Endothelial cell of umbilical vein (primary cell): ENCODE results near the gene SEC22A. TPM values are rescaled to one million over a fixed set of nuclear protein-coding genes. Genes with fewer than 3 reads are reported as not detected.

Source experiments
- BruUV-seq: library from RNA; stranded (reverse); fragments of 400-500 nt; replicated peaks from 2 replicates; lab custom pipeline; 2021; lab: Mats Ljungman, UMichigan
- CTCF ChIA-PET: fragments of 300-600, 350-600 bp; sonication (Branson Sonifier 250); formaldehyde crosslinking; loops from one replicate; lab custom pipeline; 2021; ENCODE audit warnings: antibody characterized with exemption, inconsistent platforms; lab: Charles Lee
- POLR2A ChIA-PET: fragments of 300-600, 350-600 bp; sonication (Branson Sonifier 250); formaldehyde crosslinking; loops from one replicate; lab custom pipeline; 2021; ENCODE audit warnings: antibody characterized with exemption, inconsistent platforms; lab: Charles Lee
- DNase-seq: peaks from one replicate; pipeline ENCODE4 v3.0.0-alpha.2; 2011; ENCODE audit warnings: low read depth, low spot score
- FAIRE-seq: peaks from 2 replicates; lab custom pipeline; 2011; peaks lifted over from hg19 to GRCh38; lab: Jason Lieb, UNC
- H2AFZ ChIP-seq: 2 replicates; pipeline ENCODE4 v1.6.0; 2012; ENCODE audit warnings: low read depth, low read length, control low read depth, inconsistent platforms
- H3K27ac ChIP-seq: 2 replicates; pipeline ENCODE4 v1.5.1; 2011; ENCODE audit warnings: low read depth, mild to moderate bottlenecking, control low read depth, low read length, moderate library complexity; ENCODE audit not compliant: insufficient read depth
- H3K27me3 ChIP-seq, 2 experiments: 2 replicates each; pipeline versions ENCODE4 v1.6.0 to v1.6.1; 2011; ENCODE audit warnings: low read length in 2 of 2, mixed read lengths in 1 of 2; ENCODE audit not compliant: control insufficient read depth in 2 of 2, insufficient read depth in 2 of 2
- H3K36me3 ChIP-seq, 2 experiments: 2 replicates in 1 of 2; 3 replicates in 1 of 2; pipeline ENCODE4 v1.5.1; 2011; ENCODE audit warnings: low read length in 2 of 2, mild to moderate bottlenecking in 1 of 2, moderate library complexity in 1 of 2; ENCODE audit not compliant: control insufficient read depth in 2 of 2, insufficient read depth in 2 of 2; ENCODE audit errors: extremely low read depth in 1 of 2
- H3K4me1 ChIP-seq: 3 replicates; pipeline ENCODE4 v1.5.1; 2011; ENCODE audit warnings: mild to moderate bottlenecking, low read length; ENCODE audit not compliant: control insufficient read depth, insufficient read depth; ENCODE audit errors: extremely low read depth
- H3K4me2 ChIP-seq: 2 replicates; pipeline ENCODE4 v1.6.1; 2011; ENCODE audit warnings: low read length, control low read depth, mixed read lengths; ENCODE audit not compliant: insufficient read depth
- H3K4me3 ChIP-seq, 3 experiments: fragments of 200-600 bp in 1 of 3; sonication (generic), shearing (Covaris generic) in 1 of 3; replicated peaks in 1 of 3; 2 replicates each; pipeline ENCODE4 v1.5.1; 2011 to 2016; ENCODE audit warnings: control low read depth in 3 of 3, low read length in 3 of 3, mild to moderate bottlenecking in 2 of 3, inconsistent platforms in 1 of 3, low read depth in 1 of 3, moderate library complexity in 1 of 3; ENCODE audit not compliant: insufficient read depth in 1 of 3
- H3K79me2 ChIP-seq: 2 replicates; pipeline ENCODE4 v1.6.0; 2012; ENCODE audit warnings: low read length, inconsistent platforms; ENCODE audit not compliant: control insufficient read depth, insufficient read depth
- H3K9ac ChIP-seq: replicated peaks from 2 replicates; pipeline ENCODE3; 2011; ENCODE audit warnings: low read length, control low read depth; ENCODE audit not compliant: insufficient read depth; ENCODE audit errors: extremely low read depth
- H3K9me1 ChIP-seq: replicated peaks from 3 replicates; pipeline ENCODE4 v1.6.0; 2011; ENCODE audit warnings: mild to moderate bottlenecking, low read length; ENCODE audit not compliant: control insufficient read depth, insufficient read depth; ENCODE audit errors: extremely low read depth
- H3K9me3 ChIP-seq: replicated peaks from 2 replicates; pipeline ENCODE4 v1.5.1; 2012; ENCODE audit warnings: low read length, inconsistent platforms; ENCODE audit not compliant: control insufficient read depth, insufficient read depth
- H4K20me1 ChIP-seq: replicated peaks from 2 replicates; pipeline ENCODE3; 2011; ENCODE audit warnings: mild to moderate bottlenecking, low read length; ENCODE audit not compliant: control insufficient read depth, insufficient read depth; ENCODE audit errors: extremely low read depth
- CTCF ChIP-seq, 2 donors: IDR thresholded peaks; 1 replicate in 1 of 2; 2 replicates in 1 of 2; pipeline ENCODE4 v1.5.1; 2011; ENCODE audit warnings: low read length in 2 of 2, mild to moderate bottlenecking in 2 of 2, moderate library complexity in 2 of 2, control low read depth in 1 of 2, inconsistent platforms in 1 of 2, low read depth in 1 of 2; ENCODE audit not compliant: insufficient read depth in 1 of 2; ENCODE audit errors: extremely low read depth in 1 of 2
- EZH2 ChIP-seq: IDR thresholded peaks from 2 replicates; pipeline ENCODE4 v1.6.1; 2012; ENCODE audit warnings: borderline replicate concordance, low read depth, mild to moderate bottlenecking, moderate library complexity, low read length, inconsistent platforms; ENCODE audit not compliant: severe bottlenecking
- FOS ChIP-seq: IDR thresholded peaks from 2 replicates; pipeline ENCODE4 v1.6.1; 2011; ENCODE audit warnings: mild to moderate bottlenecking, low read length, moderate library complexity, borderline replicate concordance; ENCODE audit not compliant: insufficient read depth
- GATA2 ChIP-seq: IDR thresholded peaks from 2 replicates; pipeline ENCODE4 v1.7.0; 2011; ENCODE audit warnings: low read depth, mild to moderate bottlenecking, moderate library complexity, mixed read lengths, low read length; ENCODE audit not compliant: insufficient read length, insufficient read depth
- JUN ChIP-seq: IDR thresholded peaks from 2 replicates; pipeline ENCODE4 v1.6.1; 2011; ENCODE audit warnings: borderline replicate concordance, low read depth; ENCODE audit not compliant: insufficient read length, insufficient read depth
- MAX ChIP-seq: IDR thresholded peaks from 2 replicates; pipeline ENCODE4 v1.6.1; 2011; ENCODE audit not compliant: insufficient read depth, insufficient read length
- MYC ChIP-seq: IDR thresholded peaks from one replicate; pipeline ENCODE4 v1.6.1; 2011; ENCODE audit warnings: mild to moderate bottlenecking, low read depth, low read length
- POLR2A ChIP-seq: IDR thresholded peaks from 2 replicates; pipeline ENCODE4 v1.6.1; 2012; ENCODE audit warnings: low read depth, mild to moderate bottlenecking, control low read depth, low read length
- POLR2AphosphoS5 ChIP-seq: IDR thresholded peaks from 2 replicates; pipeline ENCODE4 v1.6.1; 2012; ENCODE audit warnings: low read depth, mild to moderate bottlenecking, control low read depth, low read length, moderate library complexity; ENCODE audit not compliant: insufficient read depth
- dilution Hi-C: fragments of 300-500 bp; cut with MboI; formaldehyde crosslinking; loops from one replicate; pipeline ENCODE4 v1.15.0; 2019; ENCODE audit warnings: low sequenced_read_pairs; ENCODE audit not compliant: extremely low pct_ligation_motif_present
- intact Hi-C: fragments of 100-400 bp; cut with micrococcal nuclease; formaldehyde crosslinking; loops from one replicate; pipeline ENCODE4 v1.10.0; 2022
- polyA plus RNA-seq, 4 experiments: library from polyadenylated mRNA; depleted of rRNA in 3 of 4; stranded (reverse) in 3 of 4; unstranded in 1 of 4; fragments of >200 nt; gene quantifications; 2 replicates each; pipeline versions ENCODE4 v1.2.1 to v1.2.3, GENCODE V29; 2011 to 2012; ENCODE audit warnings: missing spikeins in 1 of 4
- total RNA-seq: library from RNA; stranded (reverse); gene quantifications from 2 replicates; pipeline ENCODE4 v1.2.3, GENCODE V29; 2021

Gene SEC22A
- total and polyA plus RNA-seq, 2 donors (not counting 3 experiments of a cell fraction or from before 2014, with no cell fraction given): 20.1 to 26.8 TPM

DNA sequence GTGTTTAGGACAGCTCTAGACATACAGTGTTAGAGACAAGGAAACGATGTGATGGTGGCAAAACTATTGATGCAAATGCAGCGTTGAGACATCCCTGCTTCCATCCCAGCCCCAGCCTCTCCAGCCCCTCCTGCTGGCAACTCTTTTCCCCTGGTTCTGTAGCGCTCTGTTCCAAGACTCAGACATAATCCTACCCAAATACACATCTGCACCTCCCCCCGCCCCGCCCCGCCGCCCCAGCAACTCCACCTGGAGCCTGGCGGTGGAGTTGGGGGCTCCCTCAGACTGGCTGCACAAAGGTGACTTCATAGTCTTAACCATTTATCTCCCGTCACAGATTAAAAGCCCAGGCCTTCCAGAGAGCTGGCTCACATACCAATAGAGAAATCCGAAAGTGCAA lies 7.2 kb upstream of the SEC22A start:
- Histone ChIP-seq H3K9ac (no peak overlapping the region), H3K4me1 (no peaks in the 10 kb centered on the region), H3K79me2 (no peaks in the 10 kb centered on the region), H3K4me3 (no peak overlapping the region), H3K36me3 (no peaks in the 10 kb centered on the region), H3K27me3 (no peaks in the 10 kb centered on the region), H3K9me3 (no peaks in the 10 kb centered on the region), H2AFZ (no peak overlapping the region), H3K4me2 (no peak overlapping the region), H3K27ac (no peak overlapping the region), H4K20me1 (no peaks in the 10 kb centered on the region), H3K9me1 (no peaks in the 10 kb centered on the region)
- DNase-seq (peak; percentile 20), FAIRE-seq (no peak)
- dilution Hi-C loops (no loop called here), intact Hi-C loops (no loop called here)
- TF ChIP-seq FOS (no peak), MAX (no peak), CTCF (IDR thresholded peaks at IDR 0.05; ENCODE audit: extremely low read depth in 1 of 2, insufficient read depth in 1 of 2, low read depth in 1 of 2, low read length in 2 of 2) (peak in 1 of 2 donors; percentile 58), JUN (no peak), POLR2A (no peak)
- no TSS peak for BruUV-seq
- POLR2A ChIA-PET: no interaction called here
- CTCF ChIA-PET: interaction anchor here (1.0 kb wide), 1 partner anchor 11 kb away, joined by 4 read pairs; no protein-coding TSS in a partner anchor

GRCh38 chr3:123198372-123198771 lies 3.4 kb upstream of the SEC22A start:
- Histone ChIP-seq H3K27me3 (no peaks in the 10 kb centered on the region), H3K9me3 (no peaks in the 10 kb centered on the region), H2AFZ (no peak overlapping the region), H3K9me1 (no peaks in the 10 kb centered on the region), H4K20me1 (no peaks in the 10 kb centered on the region), H3K36me3 (no peaks in the 10 kb centered on the region), H3K79me2 (peaks cover 13% of the 10 kb centered on the region), H3K4me2 (no peak overlapping the region), H3K4me3 (no peak overlapping the region), H3K4me1 (peaks cover 11% of the 10 kb centered on the region), H3K27ac (no peak overlapping the region), H3K9ac (no peak overlapping the region)
- TF ChIP-seq CTCF (IDR thresholded peaks at IDR 0.05; ENCODE audit: extremely low read depth in 1 of 2, insufficient read depth in 1 of 2, low read depth in 1 of 2, low read length in 2 of 2) (no peak), GATA2 (no peak), EZH2 (no peak), POLR2A (no peak), FOS (no peak), MYC (no peak), JUN (no peak), POLR2AphosphoS5 (no peak), MAX (no peak)
- ChIA-PET CTCF (no interaction called here), POLR2A (no interaction called here)
- no peak for DNase-seq
- BruUV-seq: no TSS peak
- intact Hi-C loops: no loop called here
- FAIRE-seq: no peak
- dilution Hi-C loops: no loop called here
